Measurements from ENCODE around the gene CAPN13. TPM values are rescaled to one million over a fixed set of nuclear protein-coding genes. Genes with fewer than 3 reads are reported as not detected.

Gene CAPN13
- total RNA-seq, 2 experiments from 2014 or later = not detected

GRCh38 chr2:30737326-30737610 lies 70.0 kb downstream of the CAPN13 start:
- Histone ChIP-seq H3K4me1 (ENCODE audit: insufficient read depth, low read length) (no peaks in the 10 kb centered on the region), H3K36me3 (ENCODE audit: insufficient read depth, low read length) (no peaks in the 10 kb centered on the region), H3K9me3 (ENCODE audit: control insufficient read depth in 1 of 2, insufficient read depth in 1 of 2, low read length in 2 of 2) (no peaks in the 10 kb centered on the region), H3K27ac (ENCODE audit: low read depth in 1 of 2, low read length in 2 of 2) (no peak overlapping the region), H3K27me3 (ENCODE audit: control insufficient read depth in 1 of 2, insufficient read depth in 2 of 2, low read length in 2 of 2) (no peaks in the 10 kb centered on the region), H3K4me3 (ENCODE audit: low read length) (no peak overlapping the region)
- ChIA-PET POLR2A (no interaction called here), CTCF (no interaction called here)
- no peaks in the 10 kb centered on the region for H3K9me3 Mint-ChIP-seq
- no peaks in the 10 kb centered on the region for H3K36me3 Mint-ChIP-seq (ENCODE audit: low read depth)
- intact Hi-C loops (cut with DNase I, micrococcal nuclease) = no loop called here
- H3K27me3 Mint-ChIP-seq = peaks cover 21% of the 10 kb centered on the region
- no peak for DNase-seq
- no peak for TF ChIP-seq CTCF (IDR thresholded peaks at IDR 0.05)
- no peak overlapping the region for H3K27ac Mint-ChIP-seq
- no peaks in the 10 kb centered on the region for H3K4me1 Mint-ChIP-seq (ENCODE audit: low read depth)
- H3K4me3 Mint-ChIP-seq = no peak overlapping the region
- no peak for ATAC-seq (ENCODE audit: poor library complexity)

- ATAC-seq (ENCODE audit: poor library complexity) = no peak
- CTCF ChIA-PET = no interaction called here
- no peak for TF ChIP-seq CTCF (IDR thresholded peaks at IDR 0.05)
Measured at GRCh38 chr2:30736461-30737325, 70.6 kb downstream of the CAPN13 start.

GRCh38 chr2:30733876-30734520 lies 73.2 kb downstream of the CAPN13 start:
- no peaks in the 10 kb centered on the region for H3K9me3 ChIP-seq (ENCODE audit: control insufficient read depth in 1 of 2, insufficient read depth in 1 of 2, low read length in 2 of 2)
- Mint-ChIP-seq H3K4me3 (no peak overlapping the region), H3K9me3 (no peaks in the 10 kb centered on the region), H3K27me3 (peaks cover 21% of the 10 kb centered on the region), H3K27ac (no peak overlapping the region), H3K4me1 (ENCODE audit: low read depth) (no peaks in the 10 kb centered on the region), H3K36me3 (ENCODE audit: low read depth) (no peaks in the 10 kb centered on the region)
- no peaks in the 10 kb centered on the region for H3K4me1 ChIP-seq (ENCODE audit: insufficient read depth, low read length)
- CTCF ChIA-PET = no interaction called here
- POLR2A ChIA-PET = no interaction called here
- DNase-seq (no peak), ATAC-seq (ENCODE audit: poor library complexity) (no peak)
- H3K36me3 ChIP-seq (ENCODE audit: insufficient read depth, low read length) = no peaks in the 10 kb centered on the region
- intact Hi-C loops (cut with DNase I, micrococcal nuclease) = no loop called here
- H3K27me3 ChIP-seq (ENCODE audit: control insufficient read depth in 1 of 2, insufficient read depth in 2 of 2, low read length in 2 of 2) = no peaks in the 10 kb centered on the region
- TF ChIP-seq CTCF (IDR thresholded peaks at IDR 0.05) = no peak
- no peak overlapping the region for H3K27ac ChIP-seq (ENCODE audit: low read depth in 1 of 2, low read length in 2 of 2)
- no peak overlapping the region for H3K4me3 ChIP-seq (ENCODE audit: low read length)

More at GRCh38 chr2:30736461-30737325, 70.6 kb downstream of the CAPN13 start:
- Mint-ChIP-seq H3K27ac (no peak overlapping the region), H3K4me1 (ENCODE audit: low read depth) (no peaks in the 10 kb centered on the region), H3K27me3 (peaks cover 21% of the 10 kb centered on the region), H3K36me3 (ENCODE audit: low read depth) (no peaks in the 10 kb centered on the region), H3K4me3 (no peak overlapping the region), H3K9me3 (no peaks in the 10 kb centered on the region)
- no peaks in the 10 kb centered on the region for H3K36me3 ChIP-seq (ENCODE audit: insufficient read depth, low read length)
- POLR2A ChIA-PET = no interaction called here
- H3K4me1 ChIP-seq (ENCODE audit: insufficient read depth, low read length) = no peaks in the 10 kb centered on the region
- H3K27me3 ChIP-seq (ENCODE audit: control insufficient read depth in 1 of 2, insufficient read depth in 2 of 2, low read length in 2 of 2) = no peaks in the 10 kb centered on the region
- no peak for DNase-seq
- intact Hi-C loops (cut with DNase I, micrococcal nuclease) = no loop called here
- H3K9me3 ChIP-seq (ENCODE audit: control insufficient read depth in 1 of 2, insufficient read depth in 1 of 2, low read length in 2 of 2) = no peaks in the 10 kb centered on the region
- no peak overlapping the region for H3K4me3 ChIP-seq (ENCODE audit: low read length)
- no peak overlapping the region for H3K27ac ChIP-seq (ENCODE audit: low read depth in 1 of 2, low read length in 2 of 2)

Measured in CD4-positive, alpha-beta T cell (primary cell).